ENCODE results near the gene PNN.
A peak's percentile ranks its signal among the peaks of the same experiment; 100 is the strongest.
"Not testable (repeated sequence)": the region's sequence is repeated elsewhere in the genome, so short reads cannot be mapped to it uniquely, and the experiment has no call there.

The PNN gene

GRCh38 chr14:39174560-39175444 lies at the start of gene PNN:
PNN (plus strand) TSS chr14:39175254; CDS start chr14:39175280, 26 bp downstream.
- peak; percentile 96 for DNase-seq

- not testable (repeated sequence) for DNase-seq
Measured at GRCh38 chr14:39137835-39138234, 37.2 kb upstream of the PNN start.

GRCh38 chr14:39138440-39138839 lies 36.6 kb upstream of the PNN start:
- no peak for DNase-seq

DNA sequence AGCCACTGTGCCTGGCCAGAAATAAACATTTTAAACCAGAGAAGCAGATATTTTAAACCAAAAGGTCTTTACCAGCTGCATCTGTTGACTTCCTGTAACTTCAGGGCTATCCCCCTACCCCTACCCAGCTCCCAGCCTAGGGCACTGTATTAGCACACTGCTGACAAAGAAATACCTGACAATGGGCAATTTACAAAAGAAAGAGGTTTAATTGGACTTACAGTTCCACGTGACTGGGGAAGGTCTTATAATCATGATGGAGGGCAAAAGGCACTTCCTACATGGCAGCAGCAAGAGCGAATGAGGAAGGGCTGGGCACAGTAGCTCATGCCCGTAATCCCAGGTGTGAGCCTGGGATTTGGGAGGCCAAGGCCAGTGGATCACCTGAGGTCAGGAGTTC lies 34.9 kb upstream of the PNN start:
- DNase-seq: no peak

DNA sequence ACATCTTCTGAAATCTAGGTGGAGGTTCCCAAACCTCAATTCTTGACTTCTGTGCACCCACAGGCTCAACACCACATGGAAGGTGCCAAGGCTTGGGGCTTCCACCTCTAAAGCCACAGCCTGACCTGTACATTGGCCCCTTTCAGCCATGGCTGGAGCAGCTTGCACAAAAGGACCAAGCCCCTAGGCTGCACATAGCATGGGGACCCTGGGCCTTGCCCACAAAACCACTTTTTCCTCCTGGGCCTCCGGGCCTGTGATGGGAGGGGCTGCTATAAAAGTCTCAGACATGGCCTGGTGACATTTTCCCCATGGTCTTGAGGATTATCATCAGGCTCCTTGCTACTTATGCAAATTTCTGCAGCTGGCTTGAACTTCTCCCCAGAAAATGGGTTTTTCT lies 33.4 kb upstream of the PNN start:
- DNase-seq: not testable (repeated sequence)

- not testable (repeated sequence) for DNase-seq
Measured at GRCh38 chr14:39143226-39143625, 31.8 kb upstream of the PNN start.

DNA sequence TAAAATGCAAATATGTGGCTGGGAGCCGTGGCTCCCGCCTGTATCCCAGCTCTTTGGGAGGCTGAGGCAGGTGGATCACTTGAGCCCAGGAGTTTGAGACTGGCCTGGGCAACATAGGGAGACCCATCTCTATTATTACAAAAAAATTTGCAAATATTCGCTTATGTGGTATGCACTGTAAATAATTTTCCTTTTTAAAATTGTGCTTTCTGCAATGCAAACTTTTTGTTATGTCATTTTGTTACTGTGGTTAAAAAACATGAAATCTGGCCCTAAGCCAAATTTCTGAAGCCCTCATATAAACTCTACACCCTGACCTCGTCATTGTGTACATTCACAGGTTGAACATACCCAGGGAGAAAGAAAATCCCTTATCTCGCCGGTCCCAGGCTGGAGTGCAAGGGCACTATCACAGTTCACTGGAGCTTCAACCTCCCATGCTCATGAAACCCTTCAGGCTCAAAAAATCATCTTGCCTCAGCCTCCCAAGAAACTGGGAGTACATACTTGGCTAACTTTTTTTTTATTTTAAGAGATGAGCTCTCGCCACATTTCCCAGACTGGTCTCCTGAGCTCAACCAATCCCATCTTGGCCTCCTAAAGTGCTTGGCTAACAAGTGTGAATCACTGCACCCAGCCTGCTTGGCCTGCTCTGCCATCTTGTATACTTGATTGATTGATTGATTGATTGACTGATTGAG lies 29.6 kb upstream of the PNN start:
- DNase-seq: no peak

DNA sequence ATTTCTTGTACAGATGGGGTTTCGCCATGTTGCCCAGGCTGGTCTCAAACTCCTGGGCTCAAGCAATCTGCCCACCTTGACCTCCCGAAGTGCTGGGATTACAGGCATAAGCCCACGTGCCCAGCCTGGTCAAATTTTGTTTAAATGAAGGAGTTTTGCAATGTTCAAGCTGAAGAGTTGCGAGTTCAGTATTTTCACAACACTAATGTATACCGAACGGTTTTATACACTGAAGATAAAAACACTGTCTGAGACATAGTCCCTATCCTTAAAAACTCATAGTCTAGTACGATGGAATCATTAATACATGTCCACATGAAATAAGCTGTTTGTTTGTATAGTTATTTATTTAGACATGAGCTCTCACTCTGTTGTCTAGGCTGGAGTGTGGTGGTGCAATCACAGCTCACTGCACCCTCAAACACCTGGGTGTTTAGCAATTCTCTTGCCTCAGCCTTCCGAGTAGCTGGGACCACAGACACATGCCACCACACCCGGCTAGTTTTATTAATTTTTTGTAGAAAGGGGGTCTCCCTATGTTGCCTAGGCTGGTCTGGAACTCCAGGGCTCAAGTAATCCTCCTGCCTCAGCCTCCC lies 20.4 kb upstream of the PNN start:
- no peak for DNase-seq

DNA sequence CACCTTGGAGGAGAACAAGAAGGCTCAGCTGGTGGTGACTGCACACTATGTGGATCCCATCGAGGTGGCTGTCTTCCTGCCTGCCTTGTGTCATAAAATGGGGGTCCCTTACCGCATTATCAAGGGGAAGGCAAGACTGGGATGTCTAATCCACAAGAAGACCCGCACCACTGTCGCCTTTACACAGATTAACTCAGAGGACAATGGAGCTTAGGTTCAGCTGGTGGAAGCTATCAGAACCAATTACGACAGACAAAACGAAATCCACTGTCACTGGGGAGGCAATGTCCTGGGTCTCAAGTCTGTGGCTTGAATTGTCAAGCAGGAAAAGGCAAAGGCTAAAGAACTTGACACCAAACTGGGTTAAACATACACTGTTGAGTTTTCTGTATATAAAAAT lies 17.6 kb upstream of the PNN start:
- DNase-seq: no peak

DNA sequence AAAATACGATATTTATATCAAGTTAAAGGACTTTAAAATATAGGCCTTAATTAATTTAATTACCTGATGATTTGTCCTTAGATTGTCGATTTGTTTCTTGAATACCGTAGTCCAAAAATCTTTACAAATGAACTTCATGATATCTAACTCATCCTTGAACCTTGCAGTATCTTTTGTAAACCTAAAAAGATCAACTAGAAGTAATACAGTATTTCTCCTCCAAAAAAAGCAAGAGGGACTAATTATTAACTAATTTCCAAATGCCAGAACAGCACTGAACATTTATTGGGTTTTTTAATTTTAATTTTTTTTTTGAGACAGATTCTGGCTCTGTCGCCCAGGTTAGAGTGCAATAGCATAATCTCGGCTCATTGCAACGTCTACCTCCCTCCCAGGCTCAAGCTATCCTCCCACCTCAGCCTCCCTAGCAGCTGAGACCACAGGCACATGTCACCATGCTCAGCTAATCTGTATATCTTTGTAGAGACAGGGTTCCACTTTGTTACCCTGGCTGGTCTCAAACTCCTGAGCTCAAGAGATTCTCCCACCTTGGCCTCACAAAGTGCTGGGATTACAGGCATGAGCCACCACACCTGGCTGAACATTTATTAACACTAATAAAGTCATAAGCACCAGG lies 16.7 kb upstream of the PNN start:
- DNase-seq: no peak

DNA sequence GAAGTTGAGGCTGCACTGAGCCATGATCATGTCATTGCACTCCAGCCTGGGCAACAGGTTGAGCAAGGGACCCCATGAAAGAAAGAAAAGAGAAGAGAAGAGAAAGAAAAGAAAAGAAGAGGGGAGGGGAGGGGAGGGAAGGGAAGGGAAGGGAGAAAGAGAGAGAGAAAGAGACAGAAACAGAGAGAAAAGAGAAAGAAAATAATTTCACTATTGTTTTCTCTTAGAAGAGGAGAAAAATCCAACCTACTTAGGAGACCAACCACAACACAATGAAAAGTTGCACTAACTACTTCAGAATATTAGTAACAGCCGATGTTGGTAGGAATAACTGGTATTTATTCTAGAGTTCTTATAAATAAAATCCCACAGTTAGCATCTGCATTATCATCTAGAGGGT lies 14.6 kb upstream of the PNN start:
- DNase-seq: no peak

DNA sequence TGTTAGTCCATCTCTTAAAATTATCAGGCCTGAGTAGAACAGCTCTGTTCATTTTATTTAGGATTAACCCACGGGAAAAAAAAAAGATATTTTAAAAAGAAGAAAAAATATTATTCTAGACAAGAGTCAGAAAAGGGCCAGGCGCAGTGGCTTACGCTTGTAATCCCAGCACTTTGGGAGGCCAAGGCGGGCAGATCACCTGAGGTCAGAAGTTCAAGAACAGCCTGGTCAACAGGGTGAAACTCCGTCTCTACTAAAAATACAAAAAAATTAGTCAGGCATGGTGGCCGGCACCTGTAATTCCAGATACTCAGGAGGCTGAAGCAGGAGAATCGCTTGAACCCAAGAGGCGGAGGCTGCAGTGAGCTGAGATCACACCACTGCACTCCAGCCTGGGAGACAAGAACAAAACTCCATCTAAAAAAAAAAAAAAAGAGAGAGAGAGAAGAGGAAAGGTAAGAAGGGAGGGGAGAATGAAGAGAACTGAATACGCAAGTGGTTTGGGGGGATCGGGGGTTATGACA lies 7.2 kb upstream of the PNN start:
- DNase-seq: not testable (repeated sequence)

DNA sequence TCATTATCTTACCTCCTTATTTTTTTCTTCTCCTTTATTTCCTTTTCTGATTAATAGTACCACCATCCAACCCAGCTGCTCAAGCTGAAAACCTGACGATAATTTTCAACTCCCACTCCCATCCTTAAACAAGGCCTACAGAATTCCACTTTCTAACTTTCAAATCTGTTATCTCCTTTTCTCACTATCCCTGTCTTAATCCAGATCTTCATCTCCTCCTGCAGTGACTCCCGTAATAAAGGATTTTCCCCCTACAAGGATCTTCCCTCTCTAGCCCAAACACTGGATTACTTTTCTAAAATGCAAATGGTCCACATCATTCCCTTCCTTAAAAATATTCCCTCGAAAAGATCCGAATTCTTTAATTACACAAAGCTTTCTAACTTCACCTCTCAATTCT lies 6.5 kb upstream of the PNN start:
- DNase-seq: no peak

GRCh38 chr14:39169541-39169900 lies 5.5 kb upstream of the PNN start:
- no peak for DNase-seq

GRCh38 chr14:39173198-39173597 lies 1.9 kb upstream of the PNN start:
- DNase-seq: no peak

DNA sequence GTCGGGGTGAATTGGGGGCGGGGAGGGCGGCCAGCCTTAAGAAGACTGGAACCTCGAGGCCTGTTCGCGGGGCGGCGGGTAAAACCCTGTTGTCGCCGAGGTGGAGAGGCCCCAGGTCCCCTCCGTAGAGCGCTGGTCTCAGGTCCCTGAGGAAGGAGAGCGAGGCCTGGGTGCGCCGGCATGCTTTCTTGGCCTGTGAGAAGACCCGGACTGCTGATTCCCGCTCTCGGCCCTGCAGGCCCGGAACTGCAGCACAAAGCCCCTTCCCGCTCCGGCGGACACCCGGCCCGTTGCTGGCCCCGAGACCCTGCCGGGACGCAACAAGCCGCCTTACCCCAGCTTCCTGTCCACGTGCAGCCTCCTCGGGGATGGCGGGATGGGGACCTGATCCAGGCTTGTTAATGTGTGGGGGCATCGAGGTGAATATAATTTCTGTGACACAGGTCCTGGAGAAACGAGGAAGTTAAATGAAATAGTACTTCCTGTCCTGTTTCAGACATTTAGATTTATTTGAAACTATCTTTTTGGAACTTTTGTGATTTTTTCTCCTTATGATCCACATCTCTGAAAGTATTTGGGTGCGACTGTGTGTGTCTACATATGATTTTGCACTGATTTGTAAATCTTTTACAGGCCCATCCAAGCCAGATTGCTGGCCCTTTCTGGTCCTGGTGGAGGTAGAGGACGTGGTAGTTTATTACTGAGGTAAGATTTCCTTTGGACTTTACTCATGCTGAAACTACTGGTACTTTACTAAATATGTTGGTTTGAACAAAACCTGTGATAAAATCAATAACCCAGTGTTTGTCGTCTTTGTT lies 600 bp downstream of the PNN start:
- DNase-seq: peak; percentile 66

- DNase-seq: no peak
Measured at GRCh38 chr14:39176263-39177167, 1.5 kb downstream of the PNN start.

GRCh38 chr14:39177168-39177545 lies 2.1 kb downstream of the PNN start:
- DNase-seq: no peak

DNA sequence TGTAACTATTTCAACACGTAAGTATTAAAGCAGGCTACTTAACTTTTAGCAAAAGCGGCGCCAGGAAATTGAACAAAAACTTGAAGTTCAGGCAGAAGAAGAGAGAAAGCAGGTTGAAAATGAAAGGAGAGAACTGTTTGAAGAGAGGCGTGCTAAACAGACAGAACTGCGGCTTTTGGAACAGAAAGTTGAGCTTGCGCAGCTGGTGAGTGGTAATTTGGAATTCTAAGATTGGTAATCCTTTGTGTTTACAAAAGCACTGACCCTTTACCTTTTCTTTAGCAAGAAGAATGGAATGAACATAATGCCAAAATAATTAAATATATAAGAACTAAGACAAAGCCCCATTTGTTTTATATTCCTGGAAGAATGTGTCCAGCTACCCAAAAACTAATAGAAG lies 4.0 kb downstream of the PNN start:
- no peak for DNase-seq

GRCh38 chr14:39180553-39180952 lies 5.5 kb downstream of the PNN start:
- no peak for DNase-seq

- no peak for DNase-seq
Measured at GRCh38 chr14:39181026-39181692, 6.1 kb downstream of the PNN start.

Data from stimulated activated CD4-positive, alpha-beta T cell treated with anti-CD3 and anti-CD28 coated beads, Interleukin-15, amount 100 ng/mL, for 24 hours (primary cell).